K562 (cell line): ENCODE data around the gene RBM20. TPM values are rescaled to one million over a fixed set of nuclear protein-coding genes. Genes with fewer than 3 reads are reported as not detected.

Experiments used
- CBFA2T2 ChIP-seq: fragments of 450-650 bp; conservative IDR thresholded peaks from 2 replicates; pipeline ENCODE4 v1.6.1; 2017; ENCODE audit warnings: mild to moderate bottlenecking
- CBFA2T3 ChIP-seq: fragments of 450-650 bp; IDR thresholded peaks from 2 replicates; pipeline ENCODE4 v1.6.1; 2017
- CCAR2 ChIP-seq: fragments of 200-400 bp; formaldehyde crosslinking; IDR thresholded peaks from 2 replicates; pipeline ENCODE4 v1.6.1; 2017; ENCODE audit warnings: mild to moderate bottlenecking, low read depth, low read length
- E2F3 ChIP-seq: fragments of 250-450 bp; sonication (Bioruptor Pico); IDR thresholded peaks from 2 replicates; pipeline ENCODE4 v1.4.0; 2020; ENCODE audit warnings: mild to moderate bottlenecking
- ETV1 ChIP-seq: fragments of 450-650 bp; conservative IDR thresholded peaks from 2 replicates; pipeline ENCODE4 v1.6.1; 2016; ENCODE audit warnings: missing genetic modification characterization, control low read depth, low read depth, missing compliant biosample characterization
- FOS ChIP-seq: IDR thresholded peaks from 3 replicates; pipeline ENCODE4 v1.6.1; 2011; ENCODE audit not compliant: insufficient read length; ENCODE audit errors: extremely low read depth
- FOSL1 ChIP-seq: fragments of 200-800 bp; sonication (Bioruptor generic); conservative IDR thresholded peaks from 2 replicates; pipeline ENCODE4 v1.6.1; 2016; ENCODE audit warnings: missing genetic modification characterization, missing compliant biosample characterization
- FUS ChIP-seq: fragments of 200-400 bp; formaldehyde crosslinking; optimal IDR thresholded peaks from 2 replicates; pipeline ENCODE3; 2017; ENCODE audit warnings: low read depth, low read length
- JUN ChIP-seq, 2 experiments: sonication (generic) in 1 of 2; formaldehyde crosslinking in 1 of 2; IDR thresholded peaks; 2 replicates each; pipeline versions ENCODE4 v1.6.1 to v1.8.0; 2012 to 2022; ENCODE audit warnings: borderline replicate concordance in 2 of 2, mild to moderate bottlenecking in 2 of 2, improper control_type of control experiment in 1 of 2, low read depth in 1 of 2, low read length in 1 of 2, missing genetic modification reagents in 1 of 2
- MCM2 ChIP-seq: fragments of 450-650 bp; IDR thresholded peaks from 2 replicates; pipeline ENCODE4 v1.6.1; 2017; ENCODE audit warnings: low read depth, mild to moderate bottlenecking
- NCOA1 ChIP-seq: fragments of 450-650 bp; IDR thresholded peaks from 2 replicates; pipeline ENCODE4 v1.6.1; 2016; ENCODE audit warnings: low read depth
- NFRKB ChIP-seq: fragments of 450-650 bp; IDR thresholded peaks from 2 replicates; pipeline ENCODE4 v1.6.1; 2016; ENCODE audit warnings: low read depth
- NFXL1 ChIP-seq: fragments of 450-650 bp; formaldehyde crosslinking; IDR thresholded peaks from 2 replicates; pipeline ENCODE4 v1.4.0; 2021; ENCODE audit warnings: mild to moderate bottlenecking
- RBFOX2 ChIP-seq: fragments of 200-400 bp; formaldehyde crosslinking; IDR thresholded peaks from 2 replicates; pipeline ENCODE4 v1.6.1; 2017; ENCODE audit warnings: low read depth, mild to moderate bottlenecking, low read length, moderate library complexity
- SRF ChIP-seq, 2 experiments: fragments of 250-450, 450-650 bp in 1 of 2; sonication (Bioruptor Pico) in 1 of 2; sonication (generic) in 1 of 2; formaldehyde crosslinking; IDR thresholded peaks; 2 replicates each; pipeline versions ENCODE4 v1.5.0 to v1.5.1; 2020 to 2022; ENCODE audit warnings: mild to moderate bottlenecking in 1 of 2, missing genetic modification reagents in 1 of 2
- TAF1 ChIP-seq: IDR thresholded peaks from 2 replicates; pipeline ENCODE4 v1.6.1; 2011; ENCODE audit warnings: mild to moderate bottlenecking, low read length, moderate library complexity; ENCODE audit not compliant: insufficient read depth, control insufficient read depth, severe bottlenecking; ENCODE audit errors: extremely low read depth
- TAF7 ChIP-seq: fragments of 450-650 bp; IDR thresholded peaks from 2 replicates; pipeline ENCODE4 v1.6.1; 2016; ENCODE audit warnings: missing genetic modification characterization, missing compliant biosample characterization
- TCF7 ChIP-seq: sonication (generic); IDR thresholded peaks from 2 replicates; pipeline ENCODE4 v1.6.1; 2016; ENCODE audit warnings: antibody characterized with exemption, borderline replicate concordance
- ZBED1 ChIP-seq: IDR thresholded peaks from 2 replicates; pipeline ENCODE4 v1.6.1; 2014
- ZBTB7A ChIP-seq: IDR thresholded peaks from 2 replicates; pipeline ENCODE4 v1.6.1; 2011; ENCODE audit warnings: low read depth, mild to moderate bottlenecking, low read length, moderate library complexity, borderline replicate concordance; ENCODE audit not compliant: control insufficient read depth
- ZFPM2 ChIP-seq: fragments of 250-450 bp; sonication (Bioruptor Pico); IDR thresholded peaks from 2 replicates; pipeline ENCODE4 v1.5.1; 2022; ENCODE audit warnings: mild to moderate bottlenecking
- ZNF165 ChIP-seq: fragments of 250-450 bp; sonication (Bioruptor Pico); IDR thresholded peaks from 2 replicates; pipeline ENCODE4 v1.4.0; 2020; ENCODE audit warnings: borderline replicate concordance
- ZNF197 ChIP-seq: fragments of 200-800 bp; sonication (Bioruptor generic); IDR thresholded peaks from 2 replicates; pipeline ENCODE4 v1.6.1; 2016; ENCODE audit warnings: low read depth, missing genetic modification characterization, missing compliant biosample characterization
- ZNF644 ChIP-seq: fragments of 200-800 bp; sonication (Bioruptor generic); IDR thresholded peaks from 2 replicates; pipeline ENCODE4 v1.6.1; 2016; ENCODE audit warnings: low read depth, missing genetic modification characterization, missing compliant biosample characterization
- polyA plus RNA-seq, 8 experiments: library from polyadenylated mRNA; depleted of rRNA in 4 of 8; stranded (reverse) in 5 of 8; unstranded in 3 of 8; fragments of >200 nt; fragmentation: Nextera tagmentation in 2 of 8; fragmentation: Illumina TruSeq in 1 of 8; extraction: Ambion mirVana in 2 of 8; extraction: Trizol in 1 of 8; gene quantifications; 2 replicates each; pipeline versions ENCODE4 v1.2.1 to v1.2.3, GENCODE V29; 2011 to 2014; ENCODE audit warnings: inconsistent platforms in 1 of 8, missing spikeins in 1 of 8
- total RNA-seq, 7 experiments: library from RNA; depleted of rRNA in 6 of 7; stranded (reverse); fragments of >200 nt in 6 of 7; fragmentation: Illumina TruSeq in 2 of 7; extraction: Trizol in 2 of 7; gene quantifications; 2 replicates each; pipeline versions ENCODE4 v1.2.1 to v1.2.3, GENCODE V29; 2011 to 2021; ENCODE audit warnings: low replicate concordance in 1 of 7
- TF ChIP-seq, protein P1 (sequence below): fragments of 250-450 bp; sonication (Bioruptor Pico); IDR thresholded peaks from 2 replicates; pipeline ENCODE4 v1.4.0; 2020; ENCODE audit warnings: mild to moderate bottlenecking, moderate library complexity
- TF ChIP-seq, protein P2 (sequence below), 2 experiments: fragments of 250-450 bp in 1 of 2; fragments of 450-650 bp in 1 of 2; sonication (Bioruptor Pico) in 1 of 2; IDR thresholded peaks; 2 replicates each; pipeline versions ENCODE4 v1.6.1 to v1.8.0; 2016 to 2021; ENCODE audit warnings: mild to moderate bottlenecking in 2 of 2, moderate library complexity in 2 of 2, missing compliant biosample characterization in 1 of 2, missing genetic modification characterization in 1 of 2
- TF ChIP-seq, protein P3 (sequence below): fragments of 450-650 bp; IDR thresholded peaks from one replicate; pipeline ENCODE4 v1.6.1; 2018; ENCODE audit warnings: mild to moderate bottlenecking, moderate library complexity; ENCODE audit not compliant: partially characterized antibody

Gene RBM20
- total and polyA plus RNA-seq, 9 of the 15 experiments (the other 6 are each of a cell fraction or from before 2014, with no cell fraction given): 0.63 to 5.7 (median 3.2) TPM

DNA sequence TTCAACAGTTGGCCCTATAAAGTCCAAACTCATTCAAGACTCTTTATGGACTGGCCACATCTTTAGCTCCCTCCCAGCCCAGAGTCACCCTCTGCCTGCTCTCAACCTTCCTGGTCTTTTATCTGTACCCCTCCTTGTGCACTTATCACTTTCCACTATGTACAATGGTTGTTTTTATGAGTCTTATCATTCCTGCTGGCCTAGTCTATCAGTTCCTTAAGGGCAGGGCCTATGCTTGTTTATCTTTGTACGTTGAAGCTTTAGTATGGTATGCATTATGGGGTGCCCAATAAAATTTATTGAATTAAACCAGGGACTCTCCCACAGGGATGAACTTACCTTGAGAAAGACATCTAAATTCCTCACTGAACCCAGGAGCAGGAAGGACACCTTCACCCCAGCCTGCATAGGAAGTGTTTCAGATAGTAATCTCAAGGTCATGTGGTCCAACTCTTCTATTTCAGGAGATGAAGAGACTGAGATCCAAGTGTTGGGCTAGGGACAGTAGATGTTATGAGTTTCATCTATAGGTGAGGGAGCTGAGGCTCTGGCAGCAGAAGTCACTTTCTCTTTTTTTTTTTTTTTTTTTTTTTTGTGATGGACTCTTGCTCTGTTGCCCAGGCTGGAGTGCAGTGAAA lies 214.3 kb downstream of the RBM20 start (continued):
- TF ChIP-seq, protein P1, sequence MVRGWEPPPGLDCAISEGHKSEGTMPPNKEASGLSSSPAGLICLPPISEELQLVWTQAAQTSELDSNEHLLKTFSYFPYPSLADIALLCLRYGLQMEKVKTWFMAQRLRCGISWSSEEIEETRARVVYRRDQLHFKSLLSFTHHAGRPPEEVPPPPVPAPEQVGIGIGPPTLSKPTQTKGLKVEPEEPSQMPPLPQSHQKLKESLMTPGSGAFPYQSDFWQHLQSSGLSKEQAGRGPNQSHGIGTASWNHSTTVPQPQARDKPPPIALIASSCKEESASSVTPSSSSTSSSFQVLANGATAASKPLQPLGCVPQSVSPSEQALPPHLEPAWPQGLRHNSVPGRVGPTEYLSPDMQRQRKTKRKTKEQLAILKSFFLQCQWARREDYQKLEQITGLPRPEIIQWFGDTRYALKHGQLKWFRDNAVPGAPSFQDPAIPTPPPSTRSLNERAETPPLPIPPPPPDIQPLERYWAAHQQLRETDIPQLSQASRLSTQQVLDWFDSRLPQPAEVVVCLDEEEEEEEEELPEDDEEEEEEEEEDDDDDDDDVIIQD (CRISPR knock-in tag): no peak
- no peak for TF ChIP-seq ZBTB7A
- no peak for TF ChIP-seq ZBED1
- TF ChIP-seq ZNF644 (tag): no peak
- TF ChIP-seq NFXL1 (CRISPR knock-in tag): no peak
- no peak for TF ChIP-seq TAF7 (tag)
- no peak for TF ChIP-seq TAF1
- TF ChIP-seq, protein P2, sequence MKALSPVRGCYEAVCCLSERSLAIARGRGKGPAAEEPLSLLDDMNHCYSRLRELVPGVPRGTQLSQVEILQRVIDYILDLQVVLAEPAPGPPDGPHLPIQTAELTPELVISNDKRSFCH (CRISPR knock-in tag; IDR thresholded peaks at IDR 0.05): no peak
- TF ChIP-seq, protein P2 (tag; IDR thresholded peaks at IDR 0.05): no peak
- TF ChIP-seq NCOA1: peak; percentile 48; the same call in 1 of the 2 replicates
- TF ChIP-seq NFRKB: no peak
- no peak for TF ChIP-seq SRF (CRISPR knock-in tag; IDR thresholded peaks at IDR 0.05)
- no peak for TF ChIP-seq CCAR2
- no peak for TF ChIP-seq TCF7
- TF ChIP-seq FUS: no peak
- TF ChIP-seq FOSL1 (tag): no peak
- TF ChIP-seq ZNF197: 0 out of 2 replicates have a peak, but pooled peaks have one; percentile 53
- TF ChIP-seq FOS: no peak
- peak; percentile 97 for TF ChIP-seq CBFA2T3
- TF ChIP-seq JUN (IDR thresholded peaks at IDR 0.05; ENCODE audit: borderline replicate concordance, low read depth, low read length): no peak
- no peak for TF ChIP-seq JUN (CRISPR knock-in tag; IDR thresholded peaks at IDR 0.05; ENCODE audit: borderline replicate concordance)
- TF ChIP-seq CBFA2T2: peak; percentile 93
- TF ChIP-seq MCM2: no peak
- TF ChIP-seq, protein P3, sequence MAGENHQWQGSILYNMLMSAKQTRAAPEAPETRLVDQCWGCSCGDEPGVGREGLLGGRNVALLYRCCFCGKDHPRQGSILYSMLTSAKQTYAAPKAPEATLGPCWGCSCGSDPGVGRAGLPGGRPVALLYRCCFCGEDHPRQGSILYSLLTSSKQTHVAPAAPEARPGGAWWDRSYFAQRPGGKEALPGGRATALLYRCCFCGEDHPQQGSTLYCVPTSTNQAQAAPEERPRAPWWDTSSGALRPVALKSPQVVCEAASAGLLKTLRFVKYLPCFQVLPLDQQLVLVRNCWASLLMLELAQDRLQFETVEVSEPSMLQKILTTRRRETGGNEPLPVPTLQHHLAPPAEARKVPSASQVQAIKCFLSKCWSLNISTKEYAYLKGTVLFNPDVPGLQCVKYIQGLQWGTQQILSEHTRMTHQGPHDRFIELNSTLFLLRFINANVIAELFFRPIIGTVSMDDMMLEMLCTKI: no peak
- TF ChIP-seq ZNF165: no peak
- no peak for TF ChIP-seq ZFPM2
- no peak for TF ChIP-seq E2F3 (CRISPR knock-in tag)
- no peak for TF ChIP-seq RBFOX2
- TF ChIP-seq ETV1: no peak
